ENCODE results near the gene TEX9. TPM values are rescaled to one million over a fixed set of nuclear protein-coding genes. Genes with fewer than 3 reads are reported as not detected.
A peak's percentile ranks its signal among the peaks of the same experiment; 100 is the strongest.

The TEX9 gene
- total and polyA plus RNA-seq, 12 donors = 3.5 to 18.3 (median 8.6) TPM

DNA sequence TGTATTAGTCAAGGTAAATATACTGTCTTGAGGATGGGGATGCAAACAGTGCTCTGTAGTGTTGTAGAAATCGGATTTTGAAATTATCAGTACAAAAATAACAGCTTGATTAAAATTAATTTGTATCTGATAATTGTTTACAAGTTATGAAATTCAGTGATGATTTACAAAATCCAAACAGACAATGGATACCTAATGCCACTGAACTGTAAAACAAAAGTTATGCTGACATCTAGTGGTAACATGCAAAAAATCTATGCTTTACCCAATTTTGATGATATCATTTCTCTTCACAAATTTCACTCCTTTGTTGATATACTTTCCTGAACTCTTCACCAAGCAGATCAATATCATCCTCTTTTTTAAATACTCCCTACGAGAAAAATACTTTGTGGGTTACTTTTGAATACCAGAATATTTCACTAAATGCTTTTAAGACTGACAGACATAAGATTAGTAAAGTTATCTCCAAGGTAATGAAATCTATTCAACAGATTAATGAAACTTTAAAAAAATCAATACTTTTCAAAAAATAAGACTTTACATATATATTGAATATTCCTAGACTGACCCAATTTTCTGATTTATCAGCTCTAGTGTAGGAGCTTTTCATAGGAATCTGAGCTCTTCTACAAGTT, 63.7 kb downstream of the TEX9 start:
- no peaks in the 10 kb centered on the region for H3K4me1 ChIP-seq (replicated peaks in 1 of 2)
- no peaks in the 10 kb centered on the region for H3K27me3 ChIP-seq
- TF ChIP-seq CTCF (IDR thresholded peaks at IDR 0.05) (peak; percentile 37 to 71 (median 58)), POLR2A (IDR thresholded peaks at IDR 0.05) (no peak)
- WGBS, 4 donors = 12 to 20% (median 16%) methylated on average over 2 of the region's 2 CpGs
- no peak overlapping the region for H3K4me3 ChIP-seq
- DNase-seq = no peak
- no peaks in the 10 kb centered on the region for H3K36me3 ChIP-seq (replicated peaks in 1 of 2)
- no peak overlapping the region for H3K27ac ChIP-seq
- intact Hi-C loops (cut with DNase I) = loop anchor here (5.0 to 10.0 kb wide), 2 partner anchors 174 to 182 kb away; no protein-coding TSS in a partner anchor
- H3K9me3 ChIP-seq (replicated peaks in 1 of 3) = no peaks in the 10 kb centered on the region

DNA sequence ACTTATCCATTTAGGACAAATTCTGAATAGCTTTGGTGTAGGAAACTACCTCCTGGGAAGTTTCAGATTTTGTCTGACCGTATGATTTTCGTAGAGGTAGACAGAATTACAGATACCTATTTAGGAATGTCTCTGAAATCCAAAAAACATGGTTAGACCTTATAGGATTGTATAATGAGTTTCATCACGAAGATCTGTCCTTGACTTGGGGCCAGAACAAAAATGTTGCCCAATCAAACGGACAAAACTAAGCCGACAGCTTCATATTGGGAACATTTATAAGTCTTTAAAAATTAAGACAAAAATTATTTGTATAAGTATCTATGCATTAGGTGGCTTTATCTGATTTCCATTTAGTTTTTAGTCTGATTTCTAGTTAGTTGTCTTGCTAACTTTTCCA, 67.1 kb downstream of the TEX9 start:
- no peak overlapping the region for H3K4me3 ChIP-seq
- H3K27me3 ChIP-seq = no peaks in the 10 kb centered on the region
- H3K27ac ChIP-seq = no peak overlapping the region
- H3K36me3 ChIP-seq (replicated peaks in 1 of 2) = no peaks in the 10 kb centered on the region
- H3K4me1 ChIP-seq (replicated peaks in 1 of 2) = no peaks in the 10 kb centered on the region
- no peaks in the 10 kb centered on the region for H3K9me3 ChIP-seq (replicated peaks in 1 of 3)
- intact Hi-C loops (cut with DNase I) = no loop called here
- 59 to 81% (median 74%) methylated on average over 5 of the region's 5 CpGs for WGBS, 4 donors
- TF ChIP-seq CTCF (IDR thresholded peaks at IDR 0.05) = no peak
- no peak for TF ChIP-seq POLR2A (IDR thresholded peaks at IDR 0.05)
- DNase-seq = peak in 4 of 7 donors; percentile 15 to 50 (median 39)

GRCh38 chr15:56440214-56440770, 75.1 kb downstream of the TEX9 start:
- H3K27ac ChIP-seq = no peak overlapping the region

GRCh38 chr15:56442354-56442753, 77.1 kb downstream of the TEX9 start:
- Histone ChIP-seq H3K27me3 (no peaks in the 10 kb centered on the region), H3K9me3 (replicated peaks in 1 of 3) (no peaks in the 10 kb centered on the region), H3K4me1 (replicated peaks in 1 of 2) (no peaks in the 10 kb centered on the region), H3K36me3 (replicated peaks in 1 of 2) (no peaks in the 10 kb centered on the region), H3K27ac (no peak overlapping the region), H3K4me3 (no peak overlapping the region)
- TF ChIP-seq CTCF (IDR thresholded peaks at IDR 0.05) = no peak
- TF ChIP-seq POLR2A (IDR thresholded peaks at IDR 0.05) = no peak
- intact Hi-C loops (cut with DNase I) = no loop called here
- WGBS, 4 donors = 97 to 98% (median 97%) methylated on average over 3 of the region's 3 CpGs
- DNase-seq = no peak

More at GRCh38 chr15:56440214-56440770, 75.1 kb downstream of the TEX9 start:
- intact Hi-C loops (cut with DNase I) = no loop called here
- TF ChIP-seq CTCF (IDR thresholded peaks at IDR 0.05) (no peak), POLR2A (IDR thresholded peaks at IDR 0.05) (no peak)
- no peaks in the 10 kb centered on the region for H3K4me1 ChIP-seq (replicated peaks in 1 of 2)
- WGBS, 4 donors = 93 to 100% (median 98%) methylated on average over 1 of the region's 1 CpG
- no peak for DNase-seq
- H3K27me3 ChIP-seq = no peaks in the 10 kb centered on the region
- no peak overlapping the region for H3K4me3 ChIP-seq
- H3K36me3 ChIP-seq (replicated peaks in 1 of 2) = no peaks in the 10 kb centered on the region
- no peaks in the 10 kb centered on the region for H3K9me3 ChIP-seq (replicated peaks in 1 of 3)
